HG03565 (cell line): ENCODE measurements around the gene CDH6.
A peak's percentile ranks its signal among the peaks of the same experiment; 100 is the strongest.
"Not testable (repeated sequence)": the region's sequence is repeated elsewhere in the genome, so short reads cannot be mapped to it uniquely, and the experiment has no call there.

Experiments
- ATAC-seq: cut with Tn5 transposase; IDR thresholded peaks from one replicate; pipeline ENCODE4 v1.9.1; 2021; ENCODE audit warnings: mild to moderate bottlenecking, moderate library complexity; ENCODE audit not compliant: unreplicated experiment

Gene CDH6

DNA sequence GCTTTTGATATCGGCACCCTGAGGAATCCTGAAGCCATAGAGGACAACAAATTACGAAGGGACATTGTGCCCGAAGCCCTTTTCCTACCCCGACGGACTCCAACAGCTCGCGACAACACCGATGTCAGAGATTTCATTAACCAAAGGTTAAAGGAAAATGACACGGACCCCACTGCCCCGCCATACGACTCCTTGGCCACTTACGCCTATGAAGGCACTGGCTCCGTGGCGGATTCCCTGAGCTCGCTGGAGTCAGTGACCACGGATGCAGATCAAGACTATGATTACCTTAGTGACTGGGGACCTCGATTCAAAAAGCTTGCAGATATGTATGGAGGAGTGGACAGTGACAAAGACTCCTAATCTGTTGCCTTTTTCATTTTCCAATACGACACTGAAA lies 129.5 kb downstream of the CDH6 start:
- no peak for ATAC-seq

DNA sequence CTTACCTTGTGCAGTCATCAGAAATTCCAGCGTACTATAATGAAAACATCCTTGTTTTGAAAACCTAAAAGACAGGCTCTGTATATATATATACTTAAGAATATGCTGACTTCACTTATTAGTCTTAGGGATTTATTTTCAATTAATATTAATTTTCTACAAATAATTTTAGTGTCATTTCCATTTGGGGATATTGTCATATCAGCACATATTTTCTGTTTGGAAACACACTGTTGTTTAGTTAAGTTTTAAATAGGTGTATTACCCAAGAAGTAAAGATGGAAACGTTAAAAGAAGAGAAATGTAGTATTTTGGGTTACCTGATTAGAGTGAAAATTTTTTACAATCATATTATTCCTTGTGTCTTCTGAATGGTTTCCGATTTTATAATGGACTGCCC lies 131.4 kb downstream of the CDH6 start:
- ATAC-seq, result no peak

DNA sequence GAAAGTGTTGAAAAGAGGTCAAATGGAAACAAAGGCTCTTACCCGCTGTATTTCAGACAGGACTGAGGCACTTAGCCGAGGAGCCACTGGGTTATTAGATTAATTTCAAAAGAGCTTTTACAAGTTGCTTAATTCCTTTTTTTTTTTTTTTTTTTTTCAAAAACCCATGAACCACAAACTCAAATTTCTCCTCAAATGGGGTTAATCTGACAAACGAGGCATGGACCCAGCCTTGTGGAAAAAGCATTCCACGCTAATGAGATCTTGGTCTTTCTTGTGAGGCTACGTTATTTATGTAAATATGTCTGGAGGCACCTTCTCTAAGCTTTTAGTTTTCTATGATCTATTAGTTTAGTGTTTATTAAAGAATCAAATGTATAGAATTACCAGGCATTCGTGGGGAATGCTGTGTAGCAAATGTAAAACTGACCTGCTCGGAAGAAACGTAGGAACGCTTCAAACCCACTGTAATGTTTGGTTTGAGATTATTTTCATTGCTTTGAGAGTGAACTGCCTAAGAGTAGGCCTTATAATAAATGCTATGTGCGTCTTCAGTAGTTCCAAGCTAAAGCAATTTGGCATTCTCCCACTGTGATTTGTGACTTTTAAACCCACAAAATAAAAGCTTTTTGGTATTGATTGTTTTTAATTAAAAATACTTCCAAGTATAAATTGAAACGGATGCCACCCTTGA lies 134.7 kb downstream of the CDH6 start:
- no peak for ATAC-seq

DNA sequence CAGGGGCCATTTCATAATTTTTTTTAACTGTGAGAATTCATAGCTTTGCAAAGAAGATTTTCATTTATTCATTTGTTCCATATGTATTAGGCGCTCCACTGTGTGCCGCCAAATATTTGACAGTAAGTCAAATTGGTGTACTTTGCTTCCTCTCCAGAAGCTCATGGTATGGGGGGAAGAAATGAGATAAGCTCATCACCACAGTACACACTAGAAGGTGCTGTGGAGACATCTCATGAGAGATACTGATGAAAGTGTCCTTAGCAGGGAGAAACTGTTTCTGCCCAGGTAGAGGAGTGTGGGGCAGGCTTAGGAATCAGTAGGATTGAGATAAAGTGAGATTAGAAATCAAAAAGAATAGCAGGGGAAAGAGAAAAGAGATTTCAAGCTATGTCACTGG lies 136.2 kb downstream of the CDH6 start:
- no peak for ATAC-seq

DNA sequence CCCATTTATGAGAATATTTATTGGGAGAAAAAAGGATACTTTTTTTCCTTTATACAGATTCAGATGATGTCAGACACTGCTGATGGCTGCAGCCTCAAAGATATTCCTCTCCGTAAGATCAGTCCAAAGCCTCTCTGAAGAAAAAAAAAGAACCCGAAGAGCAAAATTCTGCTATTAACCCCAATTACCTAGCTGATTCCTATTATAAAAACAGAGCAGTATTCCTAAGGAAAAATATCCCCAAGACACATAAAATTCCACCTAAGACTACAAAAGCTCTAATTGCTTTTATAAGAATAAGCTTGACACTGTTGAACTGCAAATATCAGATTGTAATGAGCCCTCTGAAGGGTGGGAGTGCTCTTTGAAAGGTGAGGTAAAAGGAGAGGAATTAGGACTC lies 138.7 kb downstream of the CDH6 start:
- ATAC-seq, result no peak

DNA sequence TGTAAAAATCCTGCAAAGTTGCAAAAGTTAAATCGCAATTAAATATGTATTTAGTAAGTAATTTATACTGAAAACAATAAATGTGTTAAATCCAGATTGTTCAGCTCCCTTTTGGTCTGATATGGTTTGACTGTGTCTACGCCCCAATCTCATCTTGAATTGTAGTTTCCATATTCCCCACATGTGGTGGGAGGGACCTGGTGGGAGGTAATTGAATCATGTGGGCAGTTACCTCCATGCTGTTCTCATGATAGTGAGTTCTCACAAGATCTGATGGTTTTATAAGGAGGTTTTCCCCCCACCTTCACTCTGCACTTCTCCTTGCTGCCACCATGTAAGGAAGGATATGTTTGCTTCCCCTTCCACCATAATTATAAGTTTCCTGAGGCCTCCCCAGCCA lies 140.0 kb downstream of the CDH6 start:
- no peak for ATAC-seq

DNA sequence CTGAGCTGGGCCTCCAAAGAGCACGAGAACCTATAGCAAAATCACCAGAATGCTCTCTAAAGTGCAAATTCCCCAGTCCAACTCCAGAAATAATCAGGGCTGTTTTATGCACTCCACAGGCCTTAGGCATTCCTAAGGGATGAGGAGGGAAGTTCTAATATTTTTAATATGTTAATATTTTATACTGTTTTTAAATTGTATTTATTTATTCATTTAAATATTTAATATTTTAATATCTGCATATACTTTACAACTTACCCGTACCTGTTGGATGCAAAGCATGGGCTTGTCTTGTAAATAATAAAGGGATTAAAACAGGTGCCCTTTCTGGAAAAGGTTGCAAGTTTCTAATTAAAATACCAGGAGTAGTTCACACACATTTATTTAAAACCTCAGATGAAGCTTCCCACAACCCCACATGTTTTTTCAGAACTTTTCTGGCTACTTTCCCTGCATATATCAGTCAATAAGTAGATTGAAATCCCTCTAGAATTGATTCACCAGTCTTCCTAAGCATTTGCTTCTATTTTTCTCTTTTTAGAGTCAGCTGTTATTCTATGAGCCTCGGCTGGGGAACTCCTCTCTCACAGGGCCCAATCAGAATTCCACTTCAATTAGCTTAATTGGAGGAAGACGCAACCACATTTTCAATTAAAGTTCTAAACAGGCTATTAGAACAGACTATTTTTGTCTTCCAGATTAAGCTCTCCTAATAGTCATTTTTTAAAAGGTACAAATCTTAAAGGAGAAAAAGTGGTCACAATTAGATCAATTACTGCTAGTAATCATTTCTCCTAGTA lies 140.8 kb downstream of the CDH6 start:
- no peak for ATAC-seq

DNA sequence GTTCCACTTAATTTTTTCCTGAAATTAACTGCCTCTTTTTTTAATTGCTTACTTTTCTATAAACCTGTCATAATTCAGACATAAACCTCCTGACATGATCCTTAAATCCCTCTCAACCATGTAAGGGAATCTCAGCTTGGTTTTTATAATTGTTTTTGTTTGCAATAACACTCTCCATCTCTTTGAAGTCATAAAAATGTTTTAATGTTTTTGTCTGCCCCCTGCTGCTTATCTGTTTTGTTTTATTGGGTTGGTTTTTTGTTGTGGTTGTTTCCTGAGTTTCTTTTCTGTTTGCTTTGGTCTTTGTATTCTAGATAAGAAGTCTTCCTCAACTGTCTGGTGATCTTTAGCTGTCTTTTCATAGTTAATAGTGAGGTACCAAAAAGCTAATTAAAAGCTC lies 142.0 kb downstream of the CDH6 start:
- no peak for ATAC-seq

DNA sequence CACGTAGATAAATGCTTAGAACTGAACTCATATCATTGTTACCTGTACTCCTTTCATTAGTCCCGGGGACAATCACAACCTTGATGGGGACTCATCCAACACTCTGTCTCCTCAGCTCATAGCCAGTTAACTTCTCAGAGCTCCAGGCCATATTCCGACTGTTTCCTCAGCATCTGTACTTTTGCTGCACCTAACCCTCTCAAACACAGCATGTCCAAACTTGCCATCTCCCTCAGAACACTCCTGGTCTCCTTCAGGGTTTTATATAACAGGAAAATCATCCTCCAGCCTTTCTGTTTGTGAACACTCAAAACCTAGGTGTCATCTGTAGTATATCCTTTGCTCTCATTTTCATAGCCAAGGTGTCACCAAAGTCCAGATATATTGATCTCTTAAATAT lies 150.5 kb downstream of the CDH6 start:
- ATAC-seq, result no peak

DNA sequence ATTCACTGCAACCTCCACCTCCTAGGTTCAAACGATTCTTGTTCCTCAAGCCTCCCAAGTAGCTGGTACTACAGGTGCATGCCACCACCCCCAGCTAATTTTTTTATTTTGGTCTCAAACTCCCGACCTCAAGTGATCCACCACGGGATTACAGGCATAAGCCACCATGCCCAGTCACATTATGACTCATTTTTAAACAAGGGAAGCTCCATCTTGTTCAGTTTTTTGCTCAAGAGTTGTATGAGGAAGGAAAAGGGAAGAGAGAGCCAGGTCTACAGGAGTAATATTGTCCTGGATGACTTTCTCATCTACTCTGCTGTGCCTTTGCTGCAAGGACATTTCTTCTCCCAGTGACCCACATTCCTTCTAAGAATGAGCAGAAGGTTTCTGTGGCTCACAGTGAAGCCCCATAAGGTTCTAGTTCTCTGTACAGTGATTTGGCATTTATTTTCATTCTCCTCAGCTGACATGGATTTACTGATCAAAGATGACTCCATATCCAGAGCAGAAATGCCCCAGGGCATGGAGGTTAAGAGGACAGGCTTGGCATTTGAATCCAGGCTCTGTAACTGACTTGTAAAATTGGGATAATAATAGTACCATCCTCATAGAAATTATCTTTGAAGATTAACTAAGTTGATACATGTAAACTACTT lies 153.5 kb downstream of the CDH6 start:
- ATAC-seq, result no peak

DNA sequence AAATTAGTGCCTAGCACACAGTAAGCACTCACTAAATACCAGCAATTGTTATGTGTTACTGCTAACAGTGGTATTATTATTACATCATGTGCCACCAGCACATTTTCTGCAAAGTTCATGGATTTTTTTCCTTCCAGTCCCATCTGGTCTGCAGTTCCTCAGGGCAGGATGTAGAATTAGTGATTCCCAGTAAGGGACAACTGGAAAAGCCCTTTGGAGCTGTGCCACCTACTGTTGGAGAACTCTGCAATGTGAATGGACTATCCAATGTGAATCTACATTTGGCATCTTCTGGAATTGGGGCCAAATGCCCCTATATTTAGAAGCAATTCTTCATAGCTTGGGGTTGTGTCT lies 154.0 kb downstream of the CDH6 start:
- ATAC-seq, result no peak

DNA sequence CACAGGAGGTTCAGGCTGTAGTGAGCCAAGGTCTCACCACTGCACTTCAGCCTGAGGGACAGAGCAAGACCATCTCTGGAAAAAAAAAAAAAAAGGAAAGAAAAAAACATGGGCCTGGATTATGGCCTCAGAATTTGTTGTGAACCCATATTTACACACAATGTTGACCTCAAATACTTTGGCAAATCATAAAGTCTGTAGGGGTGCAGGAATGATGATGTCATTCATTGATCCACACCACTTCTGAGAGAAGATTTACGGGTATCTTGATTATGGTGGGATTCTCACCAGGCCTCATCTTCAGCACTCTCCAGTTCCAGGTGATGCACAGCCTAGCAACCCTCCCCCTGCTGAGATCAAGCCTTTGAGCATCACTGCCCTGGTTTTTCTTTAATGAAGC lies 156.9 kb downstream of the CDH6 start:
- no peak for ATAC-seq

DNA sequence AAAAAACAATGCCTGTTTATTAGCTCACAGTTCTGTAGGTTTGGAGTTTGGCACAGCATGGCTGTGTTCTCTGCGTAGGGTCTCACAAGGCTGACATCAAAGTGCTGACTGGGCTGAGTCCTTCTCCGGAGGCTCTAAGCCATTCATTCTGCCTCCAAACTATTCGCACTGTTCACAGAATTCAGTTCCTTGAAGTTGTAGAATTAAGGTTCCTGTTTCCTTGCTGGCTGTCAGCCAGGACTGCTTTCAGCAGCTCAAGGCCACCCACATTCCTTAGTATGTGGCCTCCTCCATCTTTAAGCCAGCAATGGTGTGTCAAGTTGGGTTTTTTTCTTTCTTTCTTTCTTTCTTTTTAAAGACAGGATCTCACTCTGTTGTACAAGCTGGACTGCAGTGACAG lies 161.9 kb downstream of the CDH6 start:
- no peak for ATAC-seq

DNA sequence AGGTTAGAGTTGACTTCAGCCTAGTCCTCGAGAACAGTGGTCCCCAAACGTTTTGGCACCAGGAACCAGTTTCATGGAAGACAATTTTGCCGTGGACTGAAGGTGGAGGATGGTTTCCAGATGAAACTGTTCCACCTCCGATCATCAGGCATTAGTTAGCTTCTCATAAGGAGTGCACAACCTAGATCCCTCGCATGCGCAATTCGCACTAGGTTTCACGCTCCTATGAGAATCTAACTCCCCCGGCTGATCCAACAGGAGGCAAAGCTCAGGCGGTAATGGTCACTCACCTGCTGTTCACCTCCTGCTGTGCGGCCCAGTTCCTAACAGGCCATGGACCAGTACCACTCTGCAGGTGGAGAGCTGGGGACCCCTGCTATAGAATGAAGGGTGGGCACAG lies 163.6 kb downstream of the CDH6 start:
- no peak for ATAC-seq

DNA sequence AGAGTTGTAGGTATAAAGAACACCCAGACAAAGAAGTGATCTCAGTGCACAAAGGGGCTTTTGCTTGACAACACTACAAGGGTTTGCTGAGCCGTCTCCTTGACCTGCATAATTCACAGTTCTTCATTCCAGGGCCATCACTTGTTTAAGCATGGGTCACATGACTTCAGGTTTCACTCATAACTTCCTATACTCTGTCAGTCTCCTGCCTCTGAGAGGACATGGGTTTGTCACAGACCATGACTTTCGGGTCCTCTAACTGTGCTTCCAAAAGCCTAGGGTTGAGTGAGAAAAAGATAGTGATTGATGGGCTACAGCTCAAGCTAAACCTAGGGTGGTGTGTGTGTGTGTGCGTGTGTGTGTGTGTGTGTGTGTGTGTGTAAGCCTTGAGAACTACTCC lies 166.4 kb downstream of the CDH6 start:
- peak; percentile 85 for ATAC-seq

DNA sequence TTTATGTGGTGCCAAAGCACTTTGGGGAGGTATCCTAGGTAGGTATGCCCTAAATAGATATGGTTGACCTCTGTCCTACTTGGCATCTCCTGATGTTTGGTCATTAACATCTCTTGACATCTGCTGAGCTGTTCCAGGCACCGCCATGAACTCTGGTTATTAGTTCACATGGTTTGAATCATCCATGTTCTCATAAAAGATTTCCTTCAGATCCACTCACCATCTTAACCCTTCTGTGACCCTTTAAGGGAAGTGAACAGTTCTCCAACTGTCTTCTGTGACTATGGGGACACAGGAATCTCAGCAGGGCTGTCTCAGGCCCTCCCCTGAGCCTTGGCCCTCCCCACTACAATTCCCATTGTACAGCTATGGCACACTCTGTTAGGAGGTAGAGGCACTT lies 167.7 kb downstream of the CDH6 start:
- ATAC-seq, result no peak

DNA sequence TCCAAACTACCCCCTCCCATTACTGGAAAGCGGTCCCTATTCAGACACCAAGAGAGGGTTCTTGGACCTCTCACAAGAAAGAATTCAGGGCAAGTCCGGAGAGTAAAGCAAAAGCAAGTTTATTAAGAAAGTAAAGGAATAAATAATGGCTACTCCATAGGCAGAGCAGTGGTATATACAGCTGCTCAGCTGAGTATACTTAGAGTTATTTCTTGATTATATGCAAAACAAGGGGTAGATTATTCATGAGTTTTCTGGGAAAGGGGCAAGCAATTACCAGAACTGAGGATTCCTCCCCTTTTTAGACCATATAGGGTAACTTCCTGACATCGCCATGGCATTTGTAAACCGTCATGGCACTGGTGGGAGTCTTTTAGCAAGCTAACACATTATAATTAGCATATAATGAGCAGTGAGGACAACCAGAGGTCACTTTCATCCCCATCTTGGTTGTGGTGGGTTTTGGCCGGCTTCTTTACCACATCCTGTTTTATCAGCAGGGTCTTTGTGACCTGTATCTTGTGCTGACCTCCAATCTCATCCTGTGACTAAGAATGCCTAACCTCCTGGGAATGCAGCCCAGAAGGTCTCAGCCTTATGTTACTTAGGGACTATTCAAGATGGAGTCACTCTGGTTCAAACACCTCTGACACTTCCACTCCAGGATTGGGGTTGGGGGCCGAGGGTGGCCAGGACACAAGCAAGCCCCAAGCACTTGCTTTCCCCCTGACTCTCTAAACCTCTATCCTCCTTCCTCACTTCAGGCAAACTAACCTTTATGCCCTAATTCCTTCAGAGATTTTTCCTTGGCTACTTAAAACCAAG lies 168.4 kb downstream of the CDH6 start:
- not testable (repeated sequence) for ATAC-seq

DNA sequence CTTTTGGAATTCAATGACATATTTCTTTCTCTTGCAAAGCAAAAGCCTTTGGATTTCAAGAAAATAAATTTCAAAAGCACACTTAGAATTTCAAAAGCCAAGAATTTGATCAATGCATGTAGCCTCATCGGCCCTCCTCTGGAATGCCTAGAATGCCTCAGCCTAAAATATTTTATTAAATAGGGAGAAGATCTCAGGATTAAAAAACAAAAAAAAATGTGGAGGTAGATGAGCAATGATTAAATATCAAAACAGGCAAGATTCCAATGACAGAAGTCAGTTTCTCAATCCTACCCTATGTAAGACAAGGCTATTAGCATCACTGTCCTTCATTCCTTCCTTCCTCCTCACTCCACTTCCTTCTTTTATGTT lies 169.0 kb downstream of the CDH6 start:
- no peak for ATAC-seq

DNA sequence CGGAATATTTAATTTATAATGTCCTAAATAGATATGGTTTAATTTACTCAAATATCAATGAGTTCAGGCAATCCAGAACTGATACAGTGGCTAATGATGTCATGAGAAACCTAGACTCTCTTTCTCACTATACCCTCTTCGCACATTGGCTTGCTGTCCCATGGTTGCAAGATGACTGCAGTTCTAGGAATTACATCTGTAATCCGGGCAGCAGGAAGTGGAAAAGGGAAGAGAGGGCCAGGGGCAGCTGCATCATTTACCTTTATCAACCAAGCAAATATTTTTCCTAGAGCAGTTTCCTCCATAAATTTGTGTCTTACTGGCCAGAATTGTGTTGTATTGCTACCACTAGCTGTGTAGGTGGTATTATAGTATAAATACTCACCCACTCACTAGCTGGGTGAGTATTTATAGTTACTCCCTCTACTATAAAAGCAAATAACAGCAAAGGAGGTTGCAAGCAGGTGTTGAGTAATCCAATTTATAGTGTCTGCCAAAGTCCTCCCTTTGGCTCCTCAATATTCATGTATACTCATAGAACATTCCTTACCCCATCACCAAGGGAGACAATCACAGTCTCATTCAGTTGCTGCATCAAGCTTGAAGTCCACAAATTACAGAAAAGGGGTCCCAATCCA lies 169.6 kb downstream of the CDH6 start:
- no peak for ATAC-seq

DNA sequence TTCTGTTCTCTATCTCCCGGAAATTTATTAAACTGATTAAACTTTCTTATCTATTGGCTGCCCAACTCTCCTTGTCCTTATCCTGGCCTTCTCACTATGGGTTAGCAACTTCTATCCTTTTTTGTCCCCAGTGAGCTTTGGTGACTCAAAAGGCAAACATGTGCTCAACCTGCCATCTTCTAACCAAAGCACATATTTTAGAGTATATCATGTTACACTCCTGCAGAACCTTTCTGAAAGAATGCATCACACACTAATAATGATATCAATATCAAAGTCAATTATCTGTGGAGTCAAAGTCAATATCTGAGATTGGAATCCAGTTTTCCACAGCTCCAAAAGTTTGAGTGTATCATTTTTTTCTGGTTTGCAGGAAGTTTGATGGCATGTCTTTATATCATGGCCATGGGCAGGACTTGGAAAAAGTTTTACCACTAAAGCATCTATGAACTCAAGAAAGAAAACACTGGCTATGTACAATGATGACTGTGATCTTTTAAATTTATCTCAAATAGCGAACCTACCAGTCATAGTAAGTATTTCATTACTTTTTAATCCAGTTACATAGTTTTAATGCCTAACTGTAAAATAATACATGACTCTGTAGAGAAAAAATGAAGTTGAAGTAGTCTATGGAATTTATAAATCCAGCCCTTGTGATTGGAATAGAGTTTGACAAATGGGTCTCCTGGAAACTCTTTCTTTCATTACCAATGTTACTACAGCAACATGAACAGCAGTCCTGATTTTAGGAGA lies 171.6 kb downstream of the CDH6 start:
- no peak for ATAC-seq
